ENCODE measurements around the gene TMEM259.
A peak's percentile ranks its signal among the peaks of the same experiment; 100 is the strongest.

Gene TMEM259

GRCh38 chr19:964116-964520 lies 56.8 kb downstream of the TMEM259 start:
- no peak overlapping the region for H3K4me3 ChIP-seq (ENCODE audit: low read length)
- no peak for TF ChIP-seq CTCF (IDR thresholded peaks at IDR 0.05; ENCODE audit: insufficient read depth, low read depth, low read length, missing control alignments)
- no peak for DNase-seq (ENCODE audit: low read depth)

DNA sequence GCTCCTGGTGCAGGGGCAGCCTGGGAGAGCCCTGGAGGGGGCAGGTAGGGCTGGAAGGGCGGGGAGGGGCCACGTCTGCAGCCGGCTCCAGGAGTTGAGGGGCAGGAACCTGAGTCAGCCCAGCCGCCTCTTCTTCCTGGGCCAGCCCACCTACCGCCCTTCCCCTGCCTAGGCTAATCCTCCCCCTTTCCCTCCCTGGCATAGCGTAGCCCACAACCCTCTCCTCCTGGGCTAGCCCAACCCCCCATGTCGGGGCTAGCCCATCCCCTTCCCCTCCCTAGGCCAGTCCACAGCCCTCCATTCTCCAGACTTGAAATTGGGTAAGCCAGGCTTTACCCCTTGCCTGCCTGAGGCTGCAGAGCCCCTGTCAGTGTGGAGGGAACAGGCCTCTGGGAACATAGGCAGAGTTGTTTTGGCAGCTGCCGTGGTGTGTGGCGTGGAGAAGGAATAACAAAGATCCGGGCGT lies 57.4 kb downstream of the TMEM259 start:
- no peak for DNase-seq (ENCODE audit: low read depth)
- H3K4me3 ChIP-seq (ENCODE audit: low read length) = no peak overlapping the region
- no peak for TF ChIP-seq CTCF (IDR thresholded peaks at IDR 0.05; ENCODE audit: insufficient read depth, low read depth, low read length, missing control alignments)

- no peak for DNase-seq (ENCODE audit: low read depth)
- no peak for TF ChIP-seq CTCF (IDR thresholded peaks at IDR 0.05; ENCODE audit: insufficient read depth, low read depth, low read length, missing control alignments)
- H3K4me3 ChIP-seq (ENCODE audit: low read length) = no peak overlapping the region
These were observed 58.1 kb downstream of the TMEM259 start for GRCh38 chr19:962683-963400.

DNA sequence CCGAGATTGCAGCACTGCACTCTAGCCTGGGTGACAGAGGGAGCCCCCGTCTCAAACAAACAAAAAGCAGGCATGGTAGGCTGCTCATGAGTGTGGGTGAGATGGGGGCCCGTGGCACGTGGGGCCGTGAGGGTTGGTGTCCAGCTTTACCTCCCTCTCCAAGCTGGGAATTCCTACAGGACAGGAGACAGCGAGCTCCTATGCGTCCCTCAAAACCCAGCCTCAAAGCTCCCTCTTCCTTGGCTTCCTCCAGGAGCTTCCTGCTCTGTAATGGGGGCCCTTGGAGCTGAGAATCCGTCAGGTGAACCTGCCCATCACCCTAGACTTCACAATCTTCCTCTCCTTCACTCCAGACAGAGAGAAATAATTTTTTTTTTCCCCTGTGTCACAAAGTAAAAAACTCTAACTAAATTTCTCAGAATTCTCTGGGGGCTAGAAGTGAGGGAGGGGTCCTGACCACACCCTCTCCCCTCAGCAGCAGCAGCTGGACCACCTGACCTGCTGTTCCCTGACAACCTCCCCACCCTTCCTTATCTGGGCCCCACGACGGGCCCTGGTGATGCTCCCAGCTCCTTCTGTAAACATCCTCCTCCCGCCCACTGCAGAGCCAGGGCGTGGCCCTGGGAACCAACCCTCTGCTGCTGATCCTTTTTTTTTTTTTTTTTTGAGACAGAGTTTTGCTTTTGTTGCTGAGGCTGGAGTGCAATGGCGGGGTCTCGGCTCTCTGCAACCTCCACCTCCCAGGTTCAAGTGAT lies 58.9 kb downstream of the TMEM259 start:
- no peak for TF ChIP-seq CTCF (IDR thresholded peaks at IDR 0.05; ENCODE audit: insufficient read depth, low read depth, low read length, missing control alignments)
- H3K4me3 ChIP-seq (ENCODE audit: low read length) = no peak overlapping the region
- peak; percentile 45 for DNase-seq (ENCODE audit: low read depth)

DNA sequence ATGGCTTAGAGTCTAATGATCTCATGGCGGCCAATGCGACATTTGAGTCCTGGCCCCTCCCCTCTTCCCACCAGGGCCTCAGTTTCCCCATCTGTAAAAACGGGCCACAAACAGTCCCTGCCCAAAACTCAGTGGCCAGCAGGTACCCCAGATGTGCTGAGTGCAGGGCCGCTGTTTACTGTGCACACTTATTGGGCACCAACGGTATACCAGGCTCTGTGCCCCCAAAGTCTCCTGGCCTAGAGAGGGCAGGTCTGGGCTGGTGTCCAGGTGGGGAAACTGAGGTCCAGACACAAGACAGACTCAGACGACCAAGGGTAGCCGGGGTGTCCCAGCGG lies 60.4 kb downstream of the TMEM259 start:
- no peak overlapping the region for H3K4me3 ChIP-seq (ENCODE audit: low read length)
- no peak for TF ChIP-seq CTCF (IDR thresholded peaks at IDR 0.05; ENCODE audit: insufficient read depth, low read depth, low read length, missing control alignments)
- no peak for DNase-seq (ENCODE audit: low read depth)

GRCh38 chr19:960020-960419 lies 60.9 kb downstream of the TMEM259 start:
- TF ChIP-seq CTCF (IDR thresholded peaks at IDR 0.05; ENCODE audit: insufficient read depth, low read depth, low read length, missing control alignments) = no peak
- H3K4me3 ChIP-seq (ENCODE audit: low read length) = no peak overlapping the region
- no peak for DNase-seq (ENCODE audit: low read depth)
